GM21723 (cell line): Measurements from ENCODE around the gene RBM43.

Experiments used
- ATAC-seq: cut with Tn5 transposase; IDR thresholded peaks from one replicate; pipeline ENCODE4 v1.9.1; 2021; ENCODE audit warnings: mild to moderate bottlenecking, moderate library complexity; ENCODE audit not compliant: unreplicated experiment

The RBM43 gene

GRCh38 chr2:151230627-151231140, 31.0 kb downstream of the RBM43 start:
- no peak for ATAC-seq

GRCh38 chr2:151228847-151229512, 32.7 kb downstream of the RBM43 start:
- no peak for ATAC-seq

- ATAC-seq: no peak
These were observed 44.3 kb downstream of the RBM43 start for GRCh38 chr2:151217343-151217742.

GRCh38 chr2:151207100-151207499, 54.6 kb downstream of the RBM43 start:
- no peak for ATAC-seq

- no peak for ATAC-seq
These were observed 55.2 kb downstream of the RBM43 start for GRCh38 chr2:151206446-151206968.

- ATAC-seq: no peak
These were observed 56.1 kb downstream of the RBM43 start for GRCh38 chr2:151205571-151205970.

GRCh38 chr2:151204756-151205155, 56.9 kb downstream of the RBM43 start:
- ATAC-seq: no peak

- ATAC-seq: no peak
These were observed 60.8 kb downstream of the RBM43 start for GRCh38 chr2:151200844-151201243.

- no peak for ATAC-seq
These were observed 61.4 kb downstream of the RBM43 start for GRCh38 chr2:151200277-151200676.

GRCh38 chr2:151198645-151199044, 63.0 kb downstream of the RBM43 start:
- no peak for ATAC-seq
